Activated naive CD8-positive, alpha-beta T cell treated with anti-CD3 and anti-CD28 coated beads, Interleukin-2, amount 50 U/mL, for 24 hours (primary cell): Measurements from ENCODE around the gene CUEDC2.

ENCODE experiments used
- ATAC-seq: fragments of 150-1000 bp; cut with Tn5 transposase; one replicate; pipeline ENCODE4 v1.10.0; 2021
- DNase-seq: peaks from one replicate; pipeline ENCODE4 v3.0.0; 2021
- H3K27ac Mint-ChIP-seq: one replicate; pipeline ENCODE4 v1.8.0; 2021; ENCODE audit warnings: mild to moderate bottlenecking, mixed read lengths
- H3K27me3 Mint-ChIP-seq: one replicate; pipeline ENCODE4 v1.8.0; 2021; ENCODE audit warnings: mixed read lengths
- H3K36me3 Mint-ChIP-seq: one replicate; pipeline ENCODE4 v1.8.0; 2021; ENCODE audit warnings: low read depth, mixed read lengths
- H3K4me1 Mint-ChIP-seq: one replicate; pipeline ENCODE4 v1.8.0; 2021; ENCODE audit warnings: mixed read lengths
- H3K4me3 Mint-ChIP-seq: one replicate; pipeline ENCODE4 v1.8.0; 2021; ENCODE audit warnings: mild to moderate bottlenecking, moderate library complexity, mixed read lengths
- H3K9me3 Mint-ChIP-seq: one replicate; pipeline ENCODE4 v1.8.0; 2021; ENCODE audit warnings: mixed read lengths

Gene CUEDC2

GRCh38 chr10:102403115-102403514 lies 29.3 kb downstream of the CUEDC2 start:
- Mint-ChIP-seq H3K27ac (no peak overlapping the region), H3K4me1 (peaks cover 39% of the 10 kb centered on the region), H3K36me3 (peaks cover 27% of the 10 kb centered on the region), H3K9me3 (no peaks in the 10 kb centered on the region), H3K27me3 (peaks cover under 1% of the 10 kb centered on the region), H3K4me3 (no peak overlapping the region)
- no peak for ATAC-seq
- DNase-seq = no peak

GRCh38 chr10:102402512-102402896 lies 29.9 kb downstream of the CUEDC2 start:
- no peaks in the 10 kb centered on the region for H3K27me3 Mint-ChIP-seq
- H3K4me1 Mint-ChIP-seq = peaks cover 39% of the 10 kb centered on the region
- H3K27ac Mint-ChIP-seq = peak overlapping the region; percentile 68
- no peaks in the 10 kb centered on the region for H3K9me3 Mint-ChIP-seq
- ATAC-seq (no peak), DNase-seq (no peak)
- no peak overlapping the region for H3K4me3 Mint-ChIP-seq
- H3K36me3 Mint-ChIP-seq = peaks cover 33% of the 10 kb centered on the region

GRCh38 chr10:102401735-102402511 lies 30.5 kb downstream of the CUEDC2 start:
- Mint-ChIP-seq H3K27me3 (no peaks in the 10 kb centered on the region), H3K27ac (peak overlapping the region; percentile 68), H3K4me3 (peak overlapping the region; percentile 38), H3K36me3 (peaks cover 38% of the 10 kb centered on the region), H3K9me3 (no peaks in the 10 kb centered on the region), H3K4me1 (peaks cover 40% of the 10 kb centered on the region)
- ATAC-seq = no peak
- DNase-seq = no peak

GRCh38 chr10:102401342-102401654 lies 31.1 kb downstream of the CUEDC2 start:
- Mint-ChIP-seq H3K9me3 (no peaks in the 10 kb centered on the region), H3K27me3 (no peaks in the 10 kb centered on the region), H3K27ac (no peak overlapping the region), H3K4me1 (peaks cover 44% of the 10 kb centered on the region), H3K36me3 (peaks cover 44% of the 10 kb centered on the region), H3K4me3 (peak overlapping the region; percentile 38)
- DNase-seq (no peak), ATAC-seq (no peak)

- Mint-ChIP-seq H3K27ac (peak overlapping the region; percentile 31), H3K36me3 (peaks cover 49% of the 10 kb centered on the region), H3K27me3 (no peaks in the 10 kb centered on the region), H3K4me1 (peaks cover 41% of the 10 kb centered on the region), H3K4me3 (no peak overlapping the region), H3K9me3 (no peaks in the 10 kb centered on the region)
- DNase-seq (no peak), ATAC-seq (no peak)
These were observed 31.6 kb downstream of the CUEDC2 start for GRCh38 chr10:102400598-102401341.

GRCh38 chr10:102400076-102400475 lies 32.3 kb downstream of the CUEDC2 start:
- DNase-seq (no peak), ATAC-seq (no peak)
- H3K4me3 Mint-ChIP-seq = peak overlapping the region; percentile 99
- peaks cover 38% of the 10 kb centered on the region for H3K4me1 Mint-ChIP-seq
- peak overlapping the region; percentile 75 for H3K27ac Mint-ChIP-seq
- peaks cover 50% of the 10 kb centered on the region for H3K36me3 Mint-ChIP-seq
- no peaks in the 10 kb centered on the region for H3K9me3 Mint-ChIP-seq
- no peaks in the 10 kb centered on the region for H3K27me3 Mint-ChIP-seq

- no peaks in the 10 kb centered on the region for H3K27me3 Mint-ChIP-seq
- H3K4me3 Mint-ChIP-seq = peak overlapping the region; percentile 99
- H3K4me1 Mint-ChIP-seq = peaks cover 38% of the 10 kb centered on the region
- H3K9me3 Mint-ChIP-seq = no peaks in the 10 kb centered on the region
- peak overlapping the region; percentile 75 for H3K27ac Mint-ChIP-seq
- peaks cover 54% of the 10 kb centered on the region for H3K36me3 Mint-ChIP-seq
- ATAC-seq (peak; percentile 58), DNase-seq (peak; percentile 91)
These were observed 33.0 kb downstream of the CUEDC2 start for GRCh38 chr10:102399217-102400021.

- Mint-ChIP-seq H3K27me3 (no peaks in the 10 kb centered on the region), H3K27ac (peak overlapping the region; percentile 71), H3K9me3 (no peaks in the 10 kb centered on the region), H3K4me1 (peaks cover 42% of the 10 kb centered on the region), H3K36me3 (peaks cover 53% of the 10 kb centered on the region), H3K4me3 (peak overlapping the region; percentile 99)
- ATAC-seq (no peak), DNase-seq (peak; percentile 10)
These were observed 34.0 kb downstream of the CUEDC2 start for GRCh38 chr10:102398172-102399020.

- ATAC-seq = no peak
- peaks cover 53% of the 10 kb centered on the region for H3K36me3 Mint-ChIP-seq
- peak overlapping the region; percentile 99 for H3K4me3 Mint-ChIP-seq
- H3K9me3 Mint-ChIP-seq = no peaks in the 10 kb centered on the region
- H3K27me3 Mint-ChIP-seq = no peaks in the 10 kb centered on the region
- DNase-seq = no peak
- H3K4me1 Mint-ChIP-seq = peaks cover 49% of the 10 kb centered on the region
- H3K27ac Mint-ChIP-seq = peak overlapping the region; percentile 99
These were observed 34.9 kb downstream of the CUEDC2 start for GRCh38 chr10:102397222-102398171.

GRCh38 chr10:102396730-102397151 lies 35.6 kb downstream of the CUEDC2 start:
- H3K4me1 Mint-ChIP-seq = peaks cover 50% of the 10 kb centered on the region
- no peaks in the 10 kb centered on the region for H3K9me3 Mint-ChIP-seq
- peak overlapping the region; percentile 99 for H3K27ac Mint-ChIP-seq
- peaks cover 50% of the 10 kb centered on the region for H3K36me3 Mint-ChIP-seq
- no peaks in the 10 kb centered on the region for H3K27me3 Mint-ChIP-seq
- ATAC-seq (no peak), DNase-seq (no peak)
- H3K4me3 Mint-ChIP-seq = peak overlapping the region; percentile 99

GRCh38 chr10:102396317-102396650 lies 36.1 kb downstream of the CUEDC2 start:
- H3K27ac Mint-ChIP-seq = peak overlapping the region; percentile 99
- H3K4me1 Mint-ChIP-seq = peaks cover 48% of the 10 kb centered on the region
- no peaks in the 10 kb centered on the region for H3K27me3 Mint-ChIP-seq

GRCh38 chr10:102395400-102396316 lies 36.7 kb downstream of the CUEDC2 start, which contains the start of gene NFKB2:
NFKB2 (plus strand) TSS chr10:102395705; CDS start chr10:102395960, 255 bp downstream.
- peak within 1 kb of the TSS; percentile 99 for H3K4me3 Mint-ChIP-seq
- H3K4me1 Mint-ChIP-seq = peaks cover 46% of the 10 kb centered on the region
- peaks cover 46% of the 10 kb centered on the region for H3K36me3 Mint-ChIP-seq
- H3K27me3 Mint-ChIP-seq = no peaks in the 10 kb centered on the region
- DNase-seq (peak; percentile 94), ATAC-seq (peak; percentile 20)
- H3K9me3 Mint-ChIP-seq = no peaks in the 10 kb centered on the region
- H3K27ac Mint-ChIP-seq = peak within 1 kb of the TSS; percentile 99

More at GRCh38 chr10:102396317-102396650, 36.1 kb downstream of the CUEDC2 start:
- H3K36me3 Mint-ChIP-seq = peaks cover 48% of the 10 kb centered on the region
- DNase-seq (peak; percentile 35), ATAC-seq (no peak)
- no peaks in the 10 kb centered on the region for H3K9me3 Mint-ChIP-seq
- H3K4me3 Mint-ChIP-seq = peak overlapping the region; percentile 99
